Retinal pigment epithelial cell (primary cell): Measurements from ENCODE around the gene DCHS2.

ENCODE experiments used
- DNase-seq: peaks from one replicate; pipeline ENCODE4 v3.0.0-alpha.2; 2010; ENCODE audit warnings: low read depth
- H3K4me3 ChIP-seq: 2 replicates; pipeline ENCODE4 v1.5.1; 2011; ENCODE audit warnings: mild to moderate bottlenecking, low read length, control low read depth, moderate library complexity
- CTCF ChIP-seq: conservative IDR thresholded peaks from 2 replicates; pipeline ENCODE4 v1.5.1; 2011; ENCODE audit warnings: low read depth, low read length, control low read depth, inconsistent platforms

The DCHS2 gene

DNA sequence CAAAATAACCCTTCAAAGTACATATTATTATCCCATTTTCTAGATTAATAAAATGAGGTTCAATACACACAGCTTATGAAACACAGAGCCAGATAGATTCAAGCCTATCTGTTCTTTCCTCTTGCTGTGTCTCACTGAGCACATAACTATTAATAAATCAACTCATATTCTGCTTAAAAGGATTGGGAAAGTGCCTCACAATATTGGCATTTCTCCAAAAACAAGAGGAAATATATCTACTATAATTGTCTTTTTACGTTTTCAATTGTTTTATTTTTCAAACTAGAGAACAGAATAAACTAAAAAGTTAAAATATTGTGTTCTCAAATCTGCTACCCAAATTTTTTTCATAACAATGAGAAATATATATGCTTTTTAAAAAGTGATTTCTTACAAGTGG is 15.8 kb downstream of the DCHS2 start:
- no peak overlapping the region for H3K4me3 ChIP-seq
- no peak for DNase-seq
- TF ChIP-seq CTCF, result no peak

DNA sequence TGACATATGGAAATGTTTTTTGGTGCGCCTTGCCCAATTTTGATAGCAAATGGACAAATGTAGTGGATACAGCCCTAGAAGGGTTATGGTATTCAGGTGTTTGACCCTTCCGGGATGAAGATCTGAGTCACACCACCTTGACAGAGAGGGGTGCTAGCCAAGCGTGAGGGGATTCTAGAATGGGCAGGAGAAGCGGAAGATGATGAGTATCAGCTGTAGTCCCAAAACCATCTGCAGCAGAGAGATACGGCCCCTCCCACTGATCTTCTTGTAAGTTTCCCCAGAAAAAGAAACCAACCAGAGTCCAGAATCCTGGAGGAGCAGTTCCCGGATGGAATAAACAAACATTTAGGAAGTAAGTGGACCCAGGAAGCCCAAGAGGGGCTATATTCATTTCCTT is 18.1 kb downstream of the DCHS2 start:
- no peak for TF ChIP-seq CTCF
- no peak for DNase-seq
- H3K4me3 ChIP-seq, result no peak overlapping the region

- no peak for TF ChIP-seq CTCF
- DNase-seq, result no peak
- no peak overlapping the region for H3K4me3 ChIP-seq
These were observed 18.7 kb downstream of the DCHS2 start for GRCh38 chr4:154472858-154473257.

- DNase-seq, result peak; percentile 12
- H3K4me3 ChIP-seq, result no peak overlapping the region
- TF ChIP-seq CTCF, result no peak
These were observed 19.9 kb downstream of the DCHS2 start for GRCh38 chr4:154471526-154472331.

- no peak overlapping the region for H3K4me3 ChIP-seq
- TF ChIP-seq CTCF, result no peak
- DNase-seq, result no peak
These were observed 20.6 kb downstream of the DCHS2 start for GRCh38 chr4:154471032-154471431.

GRCh38 chr4:154467886-154468285 is 23.7 kb downstream of the DCHS2 start:
- no peak overlapping the region for H3K4me3 ChIP-seq
- TF ChIP-seq CTCF, result no peak
- peak; percentile 61 for DNase-seq

GRCh38 chr4:154466336-154466735 is 25.3 kb downstream of the DCHS2 start:
- H3K4me3 ChIP-seq, result no peak overlapping the region
- peak; percentile 17 for DNase-seq
- TF ChIP-seq CTCF, result no peak
